Daoy (cell line): ENCODE measurements around the gene SMARCAD1. TPM values are rescaled to one million over a fixed set of nuclear protein-coding genes. Genes with fewer than 3 reads are reported as not detected.

Experiments used
- DNase-seq: peaks from one replicate; pipeline ENCODE4 v3.0.0-alpha.2; 2015; ENCODE audit warnings: low read depth
- total RNA-seq: library from RNA; depleted of rRNA; stranded (reverse); fragments of >200 nt; shearing (Covaris generic); gene quantifications from 2 replicates; pipeline ENCODE4 v1.2.3, GENCODE V29; 2014; rRNA removed

SMARCAD1 gene
- 18.1 and 22.9 TPM in 2 replicates for total RNA-seq

GRCh38 chr4:94207469-94208224 is at the start of gene SMARCAD1:
SMARCAD1 (plus strand) TSS chr4:94207865; CDS start chr4:94208395, 530 bp downstream.
- DNase-seq: peak; percentile 90

GRCh38 chr4:94158883-94159282 is 48.8 kb upstream of the SMARCAD1 start:
- no peak for DNase-seq

- DNase-seq: no peak
These were observed 47.9 kb upstream of the SMARCAD1 start for GRCh38 chr4:94159790-94160189.

- DNase-seq: no peak
These were observed 46.9 kb upstream of the SMARCAD1 start for GRCh38 chr4:94160774-94161173.

GRCh38 chr4:94165256-94165655 is 42.4 kb upstream of the SMARCAD1 start:
- no peak for DNase-seq

GRCh38 chr4:94168321-94168720 is 39.3 kb upstream of the SMARCAD1 start:
- no peak for DNase-seq

- no peak for DNase-seq
These were observed 37.8 kb upstream of the SMARCAD1 start for GRCh38 chr4:94169803-94170372.

- no peak for DNase-seq
These were observed 36.0 kb upstream of the SMARCAD1 start for GRCh38 chr4:94171616-94172015.

GRCh38 chr4:94175553-94176261 is 32.0 kb upstream of the SMARCAD1 start:
- no peak for DNase-seq

- DNase-seq: no peak
These were observed 29.8 kb upstream of the SMARCAD1 start for GRCh38 chr4:94177822-94178221.

- no peak for DNase-seq
These were observed 25.9 kb upstream of the SMARCAD1 start for GRCh38 chr4:94181815-94182214.

- no peak for DNase-seq
These were observed 4.9 kb upstream of the SMARCAD1 start for GRCh38 chr4:94202769-94203168.

- no peak for DNase-seq
These were observed 601 bp downstream of the SMARCAD1 start for GRCh38 chr4:94208266-94208665.

GRCh38 chr4:94208918-94209317 is 1.3 kb downstream of the SMARCAD1 start:
- no peak for DNase-seq

- DNase-seq: no peak
These were observed 4.2 kb downstream of the SMARCAD1 start for GRCh38 chr4:94211861-94212260.

- no peak for DNase-seq
These were observed 7.1 kb downstream of the SMARCAD1 start for GRCh38 chr4:94214703-94215319.

- DNase-seq: no peak
These were observed 8.7 kb downstream of the SMARCAD1 start for GRCh38 chr4:94216394-94216793.

GRCh38 chr4:94219402-94219801 is 11.7 kb downstream of the SMARCAD1 start:
- DNase-seq: no peak

GRCh38 chr4:94221916-94222315 is 14.3 kb downstream of the SMARCAD1 start:
- no peak for DNase-seq

- no peak for DNase-seq
These were observed 17.8 kb downstream of the SMARCAD1 start for GRCh38 chr4:94225449-94225848.

GRCh38 chr4:94226763-94227162 is 19.1 kb downstream of the SMARCAD1 start:
- no peak for DNase-seq

GRCh38 chr4:94228493-94229216 is 21.0 kb downstream of the SMARCAD1 start:
- DNase-seq: no peak
